Measurements from ENCODE around the gene AKT3. TPM values are rescaled to one million over a fixed set of nuclear protein-coding genes. Genes with fewer than 3 reads are reported as not detected.

AKT3 gene
- total and polyA plus RNA-seq, 4 donors, result 7.1 to 53.1 (median 23.8) TPM

DNA sequence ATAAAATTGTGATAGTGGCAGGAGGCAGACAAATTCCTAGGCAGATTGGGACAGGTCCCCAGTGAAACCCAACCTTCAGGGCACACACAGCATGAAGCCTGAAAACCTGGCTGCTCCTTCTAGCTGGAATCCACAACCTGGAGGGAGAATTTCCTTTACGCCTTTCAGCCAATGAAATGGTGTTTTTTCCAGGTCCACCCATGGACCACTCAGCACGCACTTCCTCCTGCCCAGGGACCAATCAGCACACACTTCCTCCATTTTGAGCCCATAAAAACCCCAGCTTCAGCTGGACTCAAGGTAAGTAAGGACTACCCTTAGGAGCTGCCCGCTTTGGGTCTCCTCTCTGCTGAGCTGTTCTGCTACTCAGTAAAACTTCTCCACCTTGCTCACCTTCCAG is 120.1 kb downstream of the AKT3 start:
- WGBS, 2 donors, result 97 to 99% methylated on average over 3 of the region's 3 CpGs
- Histone ChIP-seq H3K27me3 (ENCODE audit: control insufficient read depth in 3 of 3, insufficient read depth in 3 of 3, low read length in 2 of 3) (no peaks in the 10 kb centered on the region), H3K9me3 (ENCODE audit: control insufficient read depth in 4 of 4, insufficient read depth in 3 of 4, low read length in 3 of 4) (peaks cover 0 to 8% (median 0%) of the 10 kb centered on the region in 4 donors), H3K4me3 (no peak overlapping the region), H3K4me1 (ENCODE audit: control insufficient read depth in 5 of 5, insufficient read depth in 5 of 5, low read length in 5 of 5) (peaks cover 0 to 18% (median 5%) of the 10 kb centered on the region in 5 donors), H3K27ac (ENCODE audit: low read depth in 1 of 2, low read length in 1 of 2) (peak overlapping the region in 1 of 2 donors; percentile 20), H3K36me3 (ENCODE audit: control insufficient read depth in 4 of 4, insufficient read depth in 4 of 4, low read length in 4 of 4) (no peaks in the 10 kb centered on the region), H3K9ac (ENCODE audit: insufficient read depth in 1 of 2, low read length in 2 of 2) (no peak overlapping the region)
- ATAC-seq (ENCODE audit: insufficient read depth, low FRiP score), result no peak
- no peak for DNase-seq
- TF ChIP-seq, protein P1, sequence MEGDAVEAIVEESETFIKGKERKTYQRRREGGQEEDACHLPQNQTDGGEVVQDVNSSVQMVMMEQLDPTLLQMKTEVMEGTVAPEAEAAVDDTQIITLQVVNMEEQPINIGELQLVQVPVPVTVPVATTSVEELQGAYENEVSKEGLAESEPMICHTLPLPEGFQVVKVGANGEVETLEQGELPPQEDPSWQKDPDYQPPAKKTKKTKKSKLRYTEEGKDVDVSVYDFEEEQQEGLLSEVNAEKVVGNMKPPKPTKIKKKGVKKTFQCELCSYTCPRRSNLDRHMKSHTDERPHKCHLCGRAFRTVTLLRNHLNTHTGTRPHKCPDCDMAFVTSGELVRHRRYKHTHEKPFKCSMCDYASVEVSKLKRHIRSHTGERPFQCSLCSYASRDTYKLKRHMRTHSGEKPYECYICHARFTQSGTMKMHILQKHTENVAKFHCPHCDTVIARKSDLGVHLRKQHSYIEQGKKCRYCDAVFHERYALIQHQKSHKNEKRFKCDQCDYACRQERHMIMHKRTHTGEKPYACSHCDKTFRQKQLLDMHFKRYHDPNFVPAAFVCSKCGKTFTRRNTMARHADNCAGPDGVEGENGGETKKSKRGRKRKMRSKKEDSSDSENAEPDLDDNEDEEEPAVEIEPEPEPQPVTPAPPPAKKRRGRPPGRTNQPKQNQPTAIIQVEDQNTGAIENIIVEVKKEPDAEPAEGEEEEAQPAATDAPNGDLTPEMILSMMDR (IDR thresholded peaks at IDR 0.05; ENCODE audit: control extremely low read depth, extremely low read depth), result no peak

GRCh38 chr1:243727503-243728203 is 122.4 kb downstream of the AKT3 start:
- H3K9ac ChIP-seq (ENCODE audit: insufficient read depth in 1 of 2, low read length in 2 of 2), result no peak overlapping the region
- H3K36me3 ChIP-seq (ENCODE audit: control insufficient read depth in 4 of 4, insufficient read depth in 4 of 4, low read length in 4 of 4), result no peaks in the 10 kb centered on the region
- ATAC-seq (ENCODE audit: insufficient read depth, low FRiP score), result no peak
- no peaks in the 10 kb centered on the region for H3K27me3 ChIP-seq (ENCODE audit: control insufficient read depth in 3 of 3, insufficient read depth in 3 of 3, low read length in 2 of 3)
- peaks cover 0 to 8% (median 0%) of the 10 kb centered on the region in 4 donors for H3K9me3 ChIP-seq (ENCODE audit: control insufficient read depth in 4 of 4, insufficient read depth in 3 of 4, low read length in 3 of 4)
- TF ChIP-seq, protein P1 (IDR thresholded peaks at IDR 0.05; ENCODE audit: control extremely low read depth, extremely low read depth), result no peak
- WGBS, 2 donors, result 68 to 76% methylated on average over 4 of the region's 4 CpGs
- peak overlapping the region in 1 of 2 donors; percentile 65 for H3K27ac ChIP-seq (ENCODE audit: low read depth in 1 of 2, low read length in 1 of 2)
- no peak for DNase-seq
- H3K4me1 ChIP-seq (ENCODE audit: control insufficient read depth in 5 of 5, insufficient read depth in 5 of 5, low read length in 5 of 5), result peaks cover 0 to 18% (median 5%) of the 10 kb centered on the region in 5 donors
- H3K4me3 ChIP-seq, result no peak overlapping the region

- Histone ChIP-seq H3K9me3 (ENCODE audit: control insufficient read depth in 4 of 4, insufficient read depth in 3 of 4, low read length in 3 of 4) (peaks cover 0 to 8% (median 0%) of the 10 kb centered on the region in 4 donors), H3K27me3 (ENCODE audit: control insufficient read depth in 3 of 3, insufficient read depth in 3 of 3, low read length in 2 of 3) (no peaks in the 10 kb centered on the region), H3K4me1 (ENCODE audit: control insufficient read depth in 5 of 5, insufficient read depth in 5 of 5, low read length in 5 of 5) (peaks cover 0 to 16% (median 5%) of the 10 kb centered on the region in 5 donors), H3K4me3 (no peak overlapping the region), H3K27ac (ENCODE audit: low read depth in 1 of 2, low read length in 1 of 2) (peak overlapping the region in 1 of 2 donors; percentile 65), H3K9ac (ENCODE audit: insufficient read depth in 1 of 2, low read length in 2 of 2) (no peak overlapping the region), H3K36me3 (ENCODE audit: control insufficient read depth in 4 of 4, insufficient read depth in 4 of 4, low read length in 4 of 4) (no peaks in the 10 kb centered on the region)
- DNase-seq (no peak), ATAC-seq (ENCODE audit: insufficient read depth, low FRiP score) (no peak)
- TF ChIP-seq, protein P1 (IDR thresholded peaks at IDR 0.05; ENCODE audit: control extremely low read depth, extremely low read depth), result no peak
- 77 to 82% methylated on average over 2 of the region's 2 CpGs for WGBS, 2 donors
These were observed 123.1 kb downstream of the AKT3 start for GRCh38 chr1:243726806-243727502.
